Psoas muscle (tissue), 8 donors: Measurements from ENCODE around the gene GABRR2. TPM values are rescaled to one million over a fixed set of nuclear protein-coding genes. Genes with fewer than 3 reads are reported as not detected.

ENCODE experiments used
- ATAC-seq, 4 donors: fragments of 200-7000 bp; cut with Tn5 transposase; one replicate each; pipeline ENCODE4 v1.9.1; 2020; ENCODE audit warnings: moderate library complexity in 3 of 4, mild to moderate bottlenecking in 2 of 4
- DNase-seq, 2 donors: peaks; one replicate each; pipeline ENCODE4 v3.0.0-alpha.2; 2020
- H3K27ac ChIP-seq: fragments of 200-600 bp; one replicate; pipeline ENCODE4 v1.8.0; 2022
- H3K27me3 ChIP-seq, 3 donors: fragments of 200-600 bp in 1 of 3; one replicate each; pipeline versions ENCODE4 v1.6.1 to v1.8.0; 2013 to 2022; ENCODE audit warnings: low read length in 2 of 3, mild to moderate bottlenecking in 2 of 3, moderate library complexity in 1 of 3; ENCODE audit not compliant: insufficient read depth in 3 of 3
- H3K36me3 ChIP-seq, 2 donors: fragments of 200-600 bp in 1 of 2; one replicate each; pipeline versions ENCODE4 v1.6.1 to v1.8.0; 2013 to 2022; ENCODE audit warnings: low read depth in 1 of 2, mild to moderate bottlenecking in 1 of 2, moderate library complexity in 1 of 2; ENCODE audit not compliant: insufficient read depth in 1 of 2
- H3K4me1 ChIP-seq: fragments of 200-600 bp; one replicate; pipeline ENCODE4 v1.8.0; 2022
- H3K4me3 ChIP-seq: fragments of 200-600 bp; one replicate; pipeline ENCODE4 v1.8.0; 2022; ENCODE audit warnings: mild to moderate bottlenecking
- H3K9me3 ChIP-seq: fragments of 200-600 bp; one replicate; pipeline ENCODE4 v1.8.0; 2022
- CTCF ChIP-seq: fragments of 200-600 bp; IDR thresholded peaks from one replicate; pipeline ENCODE4 v1.8.0; 2022; ENCODE audit warnings: antibody characterized with exemption
- WGBS, 3 donors: extraction: QIAGEN DNeasy Blood & Tissue Kit; methylation state at CpG; one replicate each; pipeline versions ENCODE4 v1.1.6 to v1.1.7; 2013; 5-methylcytosine and 5-hydroxymethylcytosine counted together
- intact Hi-C, 2 donors: fragments of 100-400 bp; cut with DNase I; formaldehyde crosslinking; loops; one replicate each; pipeline versions ENCODE4 v1.11.0 to v1.14.2; 2022
- polyA plus RNA-seq, 3 donors: library from polyadenylated mRNA; stranded (reverse); fragments of 200-250 nt; gene quantifications; one replicate each; pipeline ENCODE4 v1.2.3, GENCODE V29; 2013
- total RNA-seq, 4 donors: library from RNA; stranded (reverse); fragmentation: NEBNext Ultra II Directional in 2 of 4; extraction: Animal tissue kit (Norgen Biotek cat#: 25700) in 2 of 4; gene quantifications; one replicate each; pipeline versions ENCODE4 v1.2.1 to v1.2.4, GENCODE V29; 2021 to 2023
- donor health status: healthy with polysubstance abuse.
- donor health status: DM: no; HTN: no; CAD: no; lungs with moderate emphysema.
- donor health status: Bipolar disorder and iron deficiency.
- donor health status: healthy.
- donor health status: DM: yes; HTN: yes; CAD: no.
- donor health status: DM: no; HTN: no; CAD: no.
- donor health status: DM: no; HTN: no; CAD: no.
- donor health status: DM: yes; HTN: yes; CAD: no.

GABRR2 gene
- total and polyA plus RNA-seq, 7 donors, result 0.34 to 4.3 (median 0.71) TPM

DNA sequence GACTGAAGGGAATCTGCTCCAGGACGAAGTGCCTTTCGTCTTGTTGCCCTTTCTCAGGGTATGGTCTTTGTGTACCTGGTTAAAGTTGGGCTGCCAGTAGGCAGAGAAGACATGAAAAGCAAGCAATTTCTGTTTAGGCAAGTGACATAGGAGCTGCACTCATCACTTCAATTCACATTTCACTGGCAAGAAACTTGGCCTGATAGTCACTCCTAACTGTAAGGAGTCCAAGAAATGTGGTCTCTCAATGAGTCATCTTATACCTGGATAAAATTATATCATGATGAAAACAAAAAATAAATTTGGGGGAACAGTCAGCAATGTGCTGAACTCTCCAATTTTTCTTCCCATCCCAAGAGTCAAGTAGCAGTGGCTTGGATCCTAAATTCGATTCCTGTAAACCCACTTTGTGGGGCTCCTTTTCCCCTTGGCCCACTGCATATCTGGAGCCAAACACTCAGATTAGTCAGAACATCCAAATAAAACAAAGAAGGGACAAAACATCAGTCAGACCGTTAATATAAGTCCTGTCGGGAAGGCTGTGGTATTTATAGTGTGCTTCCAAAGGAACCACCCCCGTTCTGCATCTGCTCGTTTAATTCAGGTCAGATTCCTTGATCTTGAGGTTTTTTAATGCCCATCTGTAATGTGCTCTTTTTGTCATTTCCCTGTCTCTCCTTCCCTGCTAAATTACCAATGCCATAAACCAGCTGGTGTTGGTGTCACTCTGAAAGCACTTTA is 93.0 kb downstream of the GABRR2 start:
- Histone ChIP-seq H3K27ac (peak overlapping the region; percentile 25), H3K27me3 (no peaks in the 10 kb centered on the region), H3K4me3 (no peak overlapping the region), H3K4me1 (peaks cover 18% of the 10 kb centered on the region), H3K9me3 (no peaks in the 10 kb centered on the region), H3K36me3 (no peaks in the 10 kb centered on the region)
- intact Hi-C loops, result no loop called here
- no peak for TF ChIP-seq CTCF
- no peak for DNase-seq
- 23 to 33% (median 30%) methylated on average over 7 of the region's 7 CpGs for WGBS, 3 donors
- ATAC-seq, result peak; percentile 53 to 89 (median 82)

GRCh38 chr6:89221129-89221528 is 94.0 kb downstream of the GABRR2 start:
- H3K36me3 ChIP-seq, result no peaks in the 10 kb centered on the region
- peaks cover 18% of the 10 kb centered on the region for H3K4me1 ChIP-seq
- H3K27ac ChIP-seq, result no peak overlapping the region
- DNase-seq, result no peak
- H3K4me3 ChIP-seq, result no peak overlapping the region
- 67 to 85% (median 69%) methylated on average over 3 of the region's 3 CpGs for WGBS, 3 donors
- TF ChIP-seq CTCF, result no peak
- no peaks in the 10 kb centered on the region for H3K9me3 ChIP-seq
- no peaks in the 10 kb centered on the region for H3K27me3 ChIP-seq
- no peak for ATAC-seq
- intact Hi-C loops, result no loop called here

GRCh38 chr6:89217299-89217910 is 97.7 kb downstream of the GABRR2 start, which contains the start of gene GABRR1:
GABRR1 (minus strand) TSS chr6:89217358; CDS start chr6:89217322, 36 bp downstream.
- no peak for ATAC-seq
- intact Hi-C loops, result no loop called here
- H3K9me3 ChIP-seq, result no peaks in the 10 kb centered on the region
- H3K27ac ChIP-seq, result no peak within 1 kb of the TSS
- 29 to 31% (median 30%) methylated on average over 10 of the region's 10 CpGs for WGBS, 3 donors
- no peaks in the 10 kb centered on the region for H3K36me3 ChIP-seq
- no peaks in the 10 kb centered on the region for H3K27me3 ChIP-seq
- DNase-seq, result no peak
- no peak for TF ChIP-seq CTCF
- peaks cover 16% of the 10 kb centered on the region for H3K4me1 ChIP-seq
- H3K4me3 ChIP-seq, result no peak within 1 kb of the TSS

DNA sequence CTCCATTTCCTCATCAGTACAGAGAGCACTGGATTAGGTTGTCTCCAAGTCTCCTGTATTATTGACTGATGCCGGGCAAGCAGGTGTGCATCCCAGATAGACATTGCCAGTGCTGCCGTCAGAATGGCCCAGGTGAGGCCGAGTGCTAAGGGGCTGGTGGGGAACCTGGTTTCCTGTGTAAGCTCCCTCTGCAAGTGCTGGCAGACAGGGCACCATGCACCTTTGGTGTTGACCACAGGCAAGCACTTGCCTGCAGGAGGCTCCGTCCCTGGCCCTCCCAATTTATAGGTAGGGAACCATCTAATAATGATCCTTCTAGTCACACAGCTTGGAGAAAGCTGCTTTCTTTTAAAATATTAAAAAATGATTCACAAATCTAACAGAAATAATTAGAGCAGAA is 98.7 kb downstream of the GABRR2 start:
- 80 to 94% (median 89%) methylated on average over 4 of the region's 4 CpGs for whole genome bisulfite sequencing, 3 donors
- Histone ChIP-seq H3K4me1 (peaks cover 6% of the 10 kb centered on the region), H3K36me3 (no peaks in the 10 kb centered on the region), H3K4me3 (no peak overlapping the region), H3K9me3 (no peaks in the 10 kb centered on the region), H3K27me3 (no peaks in the 10 kb centered on the region), H3K27ac (no peak overlapping the region)
- DNase-seq (no peak), ATAC-seq (no peak)
- TF ChIP-seq CTCF, result no peak
- intact Hi-C loops, result no loop called here
